HEK293 (cell line): ENCODE measurements around the gene NELL1.

Experiments used
- CTCF ChIA-PET: fragments of 350-600 bp; formaldehyde crosslinking; extraction: SDS; loops from one replicate; lab custom pipeline; 2021; ENCODE audit warnings: antibody characterized with exemption; lab: Yijun Ruan, JAX
- POLR2A ChIA-PET: fragments of 300-600 bp; formaldehyde crosslinking; extraction: SDS; loops from one replicate; lab custom pipeline; 2020; ENCODE audit warnings: antibody characterized with exemption, inconsistent platforms; lab: Yijun Ruan, JAX
- H3K27ac ChIP-seq: fragments of 200-500 bp; sonication (Bioruptor generic); 2 replicates; pipeline ENCODE4 v1.5.1; 2014; ENCODE audit warnings: low read depth, low read length, control low read depth, inconsistent platforms; ENCODE audit errors: extremely low read depth
- H3K36me3 ChIP-seq, 2 experiments: fragments of 200-500 bp in 1 of 2; sonication (Bioruptor generic) in 1 of 2; 1 replicate in 1 of 2; 2 replicates in 1 of 2; pipeline ENCODE4 v1.5.1; 2014 to 2017; ENCODE audit warnings: inconsistent platforms in 2 of 2, low read length in 2 of 2; ENCODE audit not compliant: control insufficient read depth in 2 of 2, insufficient read depth in 1 of 2
- H3K4me1 ChIP-seq: fragments of 200-500 bp; sonication (Bioruptor generic); 2 replicates; pipeline ENCODE4 v1.5.1; 2014; ENCODE audit warnings: mild to moderate bottlenecking, low read length, inconsistent platforms; ENCODE audit not compliant: control insufficient read depth, insufficient read depth
- H3K4me3 ChIP-seq: 2 replicates; pipeline ENCODE4 v1.5.1; 2011; ENCODE audit warnings: low read depth, mild to moderate bottlenecking, control low read depth, low read length, moderate library complexity
- H3K9me3 ChIP-seq: fragments of 200-500 bp; sonication (Bioruptor generic); 2 replicates; pipeline ENCODE4 v1.5.1; 2014; ENCODE audit warnings: low read depth, low read length, inconsistent platforms; ENCODE audit not compliant: control insufficient read depth, insufficient read depth
- ELK4 ChIP-seq: IDR thresholded peaks from 2 replicates; pipeline ENCODE4 v1.6.1; 2011; ENCODE audit warnings: mild to moderate bottlenecking, low read depth, low read length, borderline replicate concordance
- OSR2 ChIP-seq: fragments of 450-650 bp; formaldehyde crosslinking; IDR thresholded peaks from 2 replicates; pipeline ENCODE4 v1.5.1; 2016; ENCODE audit warnings: missing biosample characterization, missing genetic modification characterization
- REPIN1 ChIP-seq: fragments of 450-650 bp; formaldehyde crosslinking; IDR thresholded peaks from 2 replicates; pipeline ENCODE4 v1.5.1; 2017; ENCODE audit warnings: missing biosample characterization, missing genetic modification characterization, low read depth
- SETDB1 ChIP-seq: IDR thresholded peaks from one replicate; pipeline ENCODE4 v1.6.1; 2017; ENCODE audit warnings: mild to moderate bottlenecking, low read length, moderate library complexity, mixed read lengths; ENCODE audit not compliant: insufficient read length
- SP7 ChIP-seq: fragments of 450-650 bp; formaldehyde crosslinking; IDR thresholded peaks from 2 replicates; pipeline ENCODE4 v1.5.1; 2016; ENCODE audit warnings: missing biosample characterization, missing genetic modification characterization
- ZBTB11 ChIP-seq: fragments of 450-650 bp; formaldehyde crosslinking; conservative IDR thresholded peaks from 2 replicates; pipeline ENCODE4 v1.5.1; 2016; ENCODE audit warnings: low read depth, missing biosample characterization, missing genetic modification characterization
- ZBTB21 ChIP-seq: fragments of 450-650 bp; formaldehyde crosslinking; IDR thresholded peaks from 2 replicates; pipeline ENCODE4 v1.5.1; 2017; ENCODE audit warnings: missing biosample characterization, missing genetic modification characterization
- ZNF140 ChIP-seq: fragments of 450-650 bp; formaldehyde crosslinking; IDR thresholded peaks from 2 replicates; pipeline ENCODE4 v1.5.1; 2016; ENCODE audit warnings: missing biosample characterization, missing genetic modification characterization
- ZNF214 ChIP-seq: fragments of 450-650 bp; formaldehyde crosslinking; IDR thresholded peaks from 2 replicates; pipeline ENCODE4 v1.5.1; 2017; ENCODE audit warnings: missing biosample characterization, mild to moderate bottlenecking, missing genetic modification characterization, borderline replicate concordance
- ZNF248 ChIP-seq: fragments of 450-650 bp; formaldehyde crosslinking; IDR thresholded peaks from 2 replicates; pipeline ENCODE4 v1.5.1; 2017; ENCODE audit warnings: missing biosample characterization, missing genetic modification characterization
- ZNF335 ChIP-seq: fragments of 450-650 bp; formaldehyde crosslinking; conservative IDR thresholded peaks from 2 replicates; pipeline ENCODE4 v1.5.1; 2016; ENCODE audit warnings: missing biosample characterization, missing genetic modification characterization
- ZNF362 ChIP-seq: fragments of 450-650 bp; formaldehyde crosslinking; IDR thresholded peaks from 2 replicates; pipeline ENCODE4 v1.5.1; 2016; ENCODE audit warnings: missing biosample characterization, missing genetic modification characterization
- ZNF366 ChIP-seq: fragments of 450-650 bp; formaldehyde crosslinking; conservative IDR thresholded peaks from 2 replicates; pipeline ENCODE4 v1.5.1; 2016; ENCODE audit warnings: missing biosample characterization, missing genetic modification characterization
- ZNF423 ChIP-seq: fragments of 450-650 bp; formaldehyde crosslinking; IDR thresholded peaks from 2 replicates; pipeline ENCODE4 v1.5.1; 2016; ENCODE audit warnings: missing biosample characterization, missing genetic modification characterization
- ZNF501 ChIP-seq: fragments of 450-650 bp; formaldehyde crosslinking; IDR thresholded peaks from 2 replicates; pipeline ENCODE4 v1.5.1; 2016; ENCODE audit warnings: missing biosample characterization, missing genetic modification characterization
- ZNF548 ChIP-seq: fragments of 450-650 bp; formaldehyde crosslinking; IDR thresholded peaks from 2 replicates; pipeline ENCODE4 v1.5.1; 2016; ENCODE audit warnings: missing biosample characterization, missing genetic modification characterization
- ZNF610 ChIP-seq: fragments of 450-650 bp; formaldehyde crosslinking; IDR thresholded peaks from 2 replicates; pipeline ENCODE4 v1.5.1; 2016; ENCODE audit warnings: missing biosample characterization, missing genetic modification characterization, borderline replicate concordance
- ZNF621 ChIP-seq: fragments of 450-650 bp; formaldehyde crosslinking; IDR thresholded peaks from 2 replicates; pipeline ENCODE4 v1.5.1; 2017; ENCODE audit warnings: missing biosample characterization, missing genetic modification characterization
- ZNF645 ChIP-seq: fragments of 450-650 bp; formaldehyde crosslinking; IDR thresholded peaks from 2 replicates; pipeline ENCODE4; 2016; ENCODE audit warnings: missing biosample characterization, missing genetic modification characterization
- ZNF670 ChIP-seq: fragments of 450-650 bp; formaldehyde crosslinking; IDR thresholded peaks from 2 replicates; pipeline ENCODE4 v1.5.1; 2016; ENCODE audit warnings: missing biosample characterization, missing genetic modification characterization, low read depth
- ZNF692 ChIP-seq: fragments of 450-650 bp; formaldehyde crosslinking; IDR thresholded peaks from 2 replicates; pipeline ENCODE4 v1.5.1; 2016; ENCODE audit warnings: missing biosample characterization, missing genetic modification characterization
- ZNF837 ChIP-seq: fragments of 450-650 bp; formaldehyde crosslinking; IDR thresholded peaks from 2 replicates; pipeline ENCODE4 v1.5.1; 2016; ENCODE audit warnings: missing biosample characterization, missing genetic modification characterization
- ZSCAN18 ChIP-seq: fragments of 450-650 bp; formaldehyde crosslinking; IDR thresholded peaks from 2 replicates; pipeline ENCODE4 v1.5.1; 2016; ENCODE audit warnings: missing biosample characterization, missing genetic modification characterization

Gene NELL1

GRCh38 chr11:21546703-21547102 is 877.3 kb downstream of the NELL1 start:
- no peak overlapping the region for H3K4me3 ChIP-seq
- H3K9me3 ChIP-seq: no peaks in the 10 kb centered on the region
- ChIA-PET CTCF (no interaction called here), POLR2A (no interaction called here)
- no peaks in the 10 kb centered on the region for H3K4me1 ChIP-seq
- H3K27ac ChIP-seq: no peak overlapping the region
- TF ChIP-seq ZNF140 (tag by site-specific recombination) (no peak), ZNF366 (tag by site-specific recombination) (no peak), ELK4 (no peak), ZNF335 (no peak), ZNF362 (tag by site-specific recombination) (no peak), SP7 (tag by site-specific recombination) (no peak), ZNF692 (tag by site-specific recombination) (no peak), SETDB1 (no peak)
- H3K36me3 ChIP-seq: no peaks in the 10 kb centered on the region

GRCh38 chr11:21552911-21553310 is 883.5 kb downstream of the NELL1 start:
- no peak for TF ChIP-seq ZNF501
- no peak for TF ChIP-seq ZNF670 (tag by site-specific recombination)
- no peak for TF ChIP-seq OSR2 (tag by site-specific recombination)
- TF ChIP-seq REPIN1: no peak
- TF ChIP-seq ZNF423: no peak
- no peak for TF ChIP-seq ZBTB11
- no peak for TF ChIP-seq ZNF214 (tag by site-specific recombination)
- no peak for TF ChIP-seq ZNF548 (tag by site-specific recombination)
- no peak for TF ChIP-seq ZNF837
- TF ChIP-seq ZNF610 (tag by site-specific recombination): no peak
- no peak for TF ChIP-seq ZNF621 (tag by site-specific recombination)
- TF ChIP-seq ZSCAN18 (tag by site-specific recombination): no peak
- TF ChIP-seq ZNF645 (tag by site-specific recombination): no peak
- no peak for TF ChIP-seq ZNF248 (tag by site-specific recombination)
- TF ChIP-seq ZBTB21 (tag by site-specific recombination): no peak
- H3K36me3 ChIP-seq: no peaks in the 10 kb centered on the region
- no peaks in the 10 kb centered on the region for H3K9me3 ChIP-seq
- no peak overlapping the region for H3K4me3 ChIP-seq
- CTCF ChIA-PET: interaction anchor here (0.7 kb wide), 1 partner anchor 12 kb away, joined by 3 read pairs; no protein-coding TSS in a partner anchor
- H3K4me1 ChIP-seq: no peaks in the 10 kb centered on the region
- H3K27ac ChIP-seq: no peak overlapping the region
- POLR2A ChIA-PET: no interaction called here
